ENCODE measurements around the gene VGLL4. TPM values are rescaled to one million over a fixed set of nuclear protein-coding genes. Genes with fewer than 3 reads are reported as not detected.

VGLL4 gene
- total RNA-seq, 1 experiment from 2014 or later: 31.7 TPM

GRCh38 chr3:11564577-11565001 lies 79.1 kb downstream of the VGLL4 start:
- Mint-ChIP-seq H3K4me3 (ENCODE audit: unreplicated experiment) (no peak overlapping the region), H3K9me3 (ENCODE audit: unreplicated experiment) (no peaks in the 10 kb centered on the region), H3K27ac (ENCODE audit: low read depth, unreplicated experiment) (no peak overlapping the region), H3K27me3 (ENCODE audit: insufficient read depth, unreplicated experiment) (no peaks in the 10 kb centered on the region), H3K36me3 (ENCODE audit: insufficient read depth, unreplicated experiment) (peaks cover 49% of the 10 kb centered on the region), H3K4me1 (ENCODE audit: insufficient read depth, unreplicated experiment) (peaks cover 19% of the 10 kb centered on the region)
- no peak for DNase-seq (ENCODE audit: unreplicated experiment)
- intact Hi-C loops (cut with micrococcal nuclease): no loop called here
- POLR2A ChIA-PET: no interaction called here
- no TSS peak for BruUV-seq (replicated peaks)
- CTCF ChIA-PET: no interaction called here
- no peak for TF ChIP-seq CTCF (IDR thresholded peaks at IDR 0.05; ENCODE audit: unreplicated experiment)

GRCh38 chr3:11563865-11564185 lies 79.9 kb downstream of the VGLL4 start:
- peak overlapping the region; percentile 63 for H3K27ac Mint-ChIP-seq (ENCODE audit: low read depth, unreplicated experiment)
- CTCF ChIA-PET: no interaction called here
- no TSS peak for BruUV-seq (replicated peaks)

GRCh38 chr3:11563159-11563864 lies 80.4 kb downstream of the VGLL4 start:
- CTCF ChIA-PET: interaction anchor here (0.7 kb wide), 2 partner anchors 77 to 146 kb away, joined by 3 read pairs; no protein-coding TSS in a partner anchor
- H3K4me1 Mint-ChIP-seq (ENCODE audit: insufficient read depth, unreplicated experiment): peaks cover 6% of the 10 kb centered on the region
- peak overlapping the region; percentile 63 for H3K27ac Mint-ChIP-seq (ENCODE audit: low read depth, unreplicated experiment)

More at GRCh38 chr3:11563865-11564185, 79.9 kb downstream of the VGLL4 start:
- POLR2A ChIA-PET: interaction anchor here (1.0 kb wide), 1 partner anchor 79 kb away, joined by 3 read pairs; no protein-coding TSS in a partner anchor
- H3K4me1 Mint-ChIP-seq (ENCODE audit: insufficient read depth, unreplicated experiment): peaks cover 12% of the 10 kb centered on the region
- no peak for DNase-seq (ENCODE audit: unreplicated experiment)
- H3K36me3 Mint-ChIP-seq (ENCODE audit: insufficient read depth, unreplicated experiment): peaks cover 44% of the 10 kb centered on the region
- no peaks in the 10 kb centered on the region for H3K9me3 Mint-ChIP-seq (ENCODE audit: unreplicated experiment)
- intact Hi-C loops (cut with micrococcal nuclease): no loop called here
- no peak overlapping the region for H3K4me3 Mint-ChIP-seq (ENCODE audit: unreplicated experiment)
- H3K27me3 Mint-ChIP-seq (ENCODE audit: insufficient read depth, unreplicated experiment): no peaks in the 10 kb centered on the region
- TF ChIP-seq CTCF (IDR thresholded peaks at IDR 0.05; ENCODE audit: unreplicated experiment): no peak

More at GRCh38 chr3:11563159-11563864, 80.4 kb downstream of the VGLL4 start:
- H3K4me3 Mint-ChIP-seq (ENCODE audit: unreplicated experiment): no peak overlapping the region
- intact Hi-C loops (cut with micrococcal nuclease): no loop called here
- TF ChIP-seq CTCF (IDR thresholded peaks at IDR 0.05; ENCODE audit: unreplicated experiment): no peak
- DNase-seq (ENCODE audit: unreplicated experiment): no peak
- POLR2A ChIA-PET: interaction anchor here (0.7 to 1.0 kb wide), 2 partner anchors 80 to 105 kb away, joined by 3 read pairs; no protein-coding TSS in a partner anchor
- peaks cover 48% of the 10 kb centered on the region for H3K36me3 Mint-ChIP-seq (ENCODE audit: insufficient read depth, unreplicated experiment)
- no TSS peak for BruUV-seq (replicated peaks)
- H3K27me3 Mint-ChIP-seq (ENCODE audit: insufficient read depth, unreplicated experiment): no peaks in the 10 kb centered on the region
- H3K9me3 Mint-ChIP-seq (ENCODE audit: unreplicated experiment): no peaks in the 10 kb centered on the region
